ENCODE results near the gene CYP27B1.

GRCh38 chr12:57723630-57723962 is 43.3 kb downstream of the CYP27B1 start:
- no peak for TF ChIP-seq EZH2phosphoT487 (IDR thresholded peaks at IDR 0.05; ENCODE audit: low read length)
- no peak for TF ChIP-seq CTCF (IDR thresholded peaks at IDR 0.05; ENCODE audit: low read length)
- no peak for TF ChIP-seq EZH2 (optimal IDR thresholded peaks at IDR 0.05; ENCODE audit: low read depth, low read length)
